ENCODE data around the gene COP1. TPM values are rescaled to one million over a fixed set of nuclear protein-coding genes. Genes with fewer than 3 reads are reported as not detected.
"Not testable (repeated sequence)": the region's sequence is repeated elsewhere in the genome, so short reads cannot be mapped to it uniquely, and the experiment has no call there.

Gene COP1
- total RNA-seq, 1 donor from 2014 or later = 67.4 TPM

DNA sequence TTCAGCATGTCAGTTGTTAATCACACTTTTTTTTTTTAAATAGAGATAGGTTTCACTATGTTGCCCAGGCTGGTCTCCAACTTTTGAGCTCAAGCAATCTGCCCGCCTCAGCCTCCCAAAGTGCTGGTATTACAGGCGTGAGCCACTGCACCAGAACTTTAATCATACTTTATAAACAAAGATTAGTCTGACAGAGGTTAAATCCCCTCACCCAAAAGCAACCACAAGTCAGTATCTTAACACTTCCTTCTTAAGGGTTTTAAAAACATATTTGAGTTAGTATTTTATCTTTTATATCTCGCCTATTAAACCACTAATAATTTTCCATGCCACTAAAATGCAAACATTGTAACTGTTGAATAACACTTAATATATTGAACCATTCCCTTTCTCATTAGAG lies 70.2 kb downstream of the COP1 start:
- DNase-seq (ENCODE audit: extremely low read depth, low read depth, low spot score) = no peak

DNA sequence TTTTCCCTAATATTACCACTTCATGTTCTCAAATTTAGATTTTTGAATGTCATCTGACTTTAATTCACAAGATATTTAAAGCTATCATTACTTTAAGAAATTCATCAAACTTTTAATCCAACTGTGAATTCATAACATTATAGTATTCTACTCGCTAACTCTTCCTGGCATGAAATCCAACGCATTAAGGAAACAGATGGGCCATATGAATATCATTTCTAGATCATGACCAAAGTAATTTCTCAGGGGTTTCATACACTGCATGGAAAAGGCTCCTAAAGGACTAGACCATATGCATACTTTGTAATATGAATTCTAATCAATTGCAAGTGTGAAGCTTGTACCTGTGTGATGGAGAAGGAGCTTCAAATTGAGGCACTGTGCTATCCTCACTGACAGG lies 72.4 kb downstream of the COP1 start:
- DNase-seq (ENCODE audit: extremely low read depth, low read depth, low spot score) = no peak

DNA sequence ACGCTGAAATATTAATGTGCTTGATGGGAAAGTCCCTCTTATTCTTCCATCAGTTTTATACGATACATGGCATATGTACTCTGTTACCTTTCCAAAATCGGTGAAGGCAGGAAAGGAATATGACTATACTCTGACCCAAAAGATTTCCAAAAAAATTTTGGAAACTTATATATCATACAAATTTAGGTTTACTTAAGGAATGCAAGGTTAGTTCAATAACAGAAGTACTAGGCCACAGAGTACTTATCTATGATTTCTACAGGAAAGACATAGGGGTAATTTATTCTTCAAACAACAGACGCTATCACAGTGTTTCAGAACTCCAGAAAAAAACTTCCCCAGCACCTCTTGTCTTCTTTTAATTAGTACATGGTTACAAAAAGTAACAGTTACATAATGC lies 84.8 kb downstream of the COP1 start:
- no peak for DNase-seq (ENCODE audit: extremely low read depth, low read depth, low spot score)

DNA sequence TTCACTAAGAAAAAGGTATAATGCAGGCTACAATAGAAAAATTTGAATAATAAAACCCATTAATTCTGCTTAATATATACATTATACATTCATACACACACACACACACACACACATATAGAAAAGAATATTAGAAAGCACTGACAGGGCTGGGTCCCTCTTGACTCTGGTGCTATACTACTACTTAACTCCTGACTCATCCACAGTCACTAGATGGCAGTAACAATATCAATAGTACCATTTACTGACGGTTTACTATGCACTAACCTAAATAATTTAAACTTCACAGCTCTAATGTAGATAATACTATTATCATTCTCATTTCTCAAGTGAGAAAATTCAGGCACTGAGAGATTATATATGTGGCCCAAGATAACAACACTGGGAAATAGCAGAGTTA lies 87.5 kb downstream of the COP1 start:
- no peak for DNase-seq (ENCODE audit: extremely low read depth, low read depth, low spot score)

DNA sequence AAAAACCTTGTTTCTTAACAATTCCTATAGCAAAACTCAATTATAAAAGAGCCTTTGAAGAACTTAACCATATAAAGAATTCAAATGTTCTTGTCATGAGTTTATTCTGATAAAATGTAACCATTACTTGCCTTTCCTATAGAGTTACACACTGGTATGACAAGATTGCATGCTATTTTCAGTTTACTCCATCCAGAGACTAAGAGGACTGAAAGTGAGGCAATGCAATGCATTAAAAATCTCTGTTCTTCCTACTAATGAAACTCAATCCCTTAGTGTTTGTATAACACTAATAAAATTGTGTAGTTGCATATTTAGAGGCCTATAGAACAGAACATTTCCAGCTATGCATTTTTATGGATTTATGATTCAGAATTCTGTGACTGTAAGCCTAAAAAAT lies 88.1 kb downstream of the COP1 start:
- no peak for DNase-seq (ENCODE audit: extremely low read depth, low read depth, low spot score)

DNA sequence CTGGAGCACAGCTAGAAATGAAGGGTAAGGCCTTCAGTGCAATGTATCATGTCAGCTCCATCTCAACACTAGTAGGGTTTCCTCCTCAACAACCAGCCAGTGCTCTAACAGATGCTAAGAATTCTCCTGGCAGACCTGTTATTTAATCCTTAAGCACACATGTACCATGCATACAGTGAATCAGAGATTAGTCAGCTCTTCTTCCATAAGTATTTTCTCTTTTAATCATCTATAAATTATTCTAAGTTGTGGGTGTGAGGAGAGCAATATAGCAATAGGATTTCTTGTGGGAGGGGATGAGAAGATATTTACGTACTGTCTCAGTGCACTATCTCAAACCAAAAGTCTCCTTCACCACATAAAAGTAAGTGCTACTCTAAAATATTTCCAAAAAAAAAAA lies 95.3 kb downstream of the COP1 start:
- DNase-seq (ENCODE audit: extremely low read depth, low read depth, low spot score) = no peak

DNA sequence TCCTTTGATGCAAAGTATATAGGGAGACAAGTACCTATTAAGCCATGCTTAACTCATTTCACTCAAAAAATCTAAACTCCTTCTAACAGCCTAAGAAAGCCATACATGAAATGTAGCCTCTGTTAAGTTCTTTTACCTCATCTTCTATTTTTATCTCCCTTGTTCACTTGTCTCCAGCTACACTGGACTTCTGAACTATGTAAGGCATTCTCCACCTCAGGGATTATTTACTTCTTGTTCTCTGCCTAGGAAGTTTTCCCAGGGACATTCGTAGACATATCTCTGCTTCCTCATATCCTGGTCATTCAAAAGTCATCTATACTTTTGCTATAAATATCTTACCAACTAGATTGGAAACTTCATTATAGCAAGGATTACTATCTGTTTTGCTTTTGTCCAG lies 96.9 kb downstream of the COP1 start:
- no peak for DNase-seq (ENCODE audit: extremely low read depth, low read depth, low spot score)

DNA sequence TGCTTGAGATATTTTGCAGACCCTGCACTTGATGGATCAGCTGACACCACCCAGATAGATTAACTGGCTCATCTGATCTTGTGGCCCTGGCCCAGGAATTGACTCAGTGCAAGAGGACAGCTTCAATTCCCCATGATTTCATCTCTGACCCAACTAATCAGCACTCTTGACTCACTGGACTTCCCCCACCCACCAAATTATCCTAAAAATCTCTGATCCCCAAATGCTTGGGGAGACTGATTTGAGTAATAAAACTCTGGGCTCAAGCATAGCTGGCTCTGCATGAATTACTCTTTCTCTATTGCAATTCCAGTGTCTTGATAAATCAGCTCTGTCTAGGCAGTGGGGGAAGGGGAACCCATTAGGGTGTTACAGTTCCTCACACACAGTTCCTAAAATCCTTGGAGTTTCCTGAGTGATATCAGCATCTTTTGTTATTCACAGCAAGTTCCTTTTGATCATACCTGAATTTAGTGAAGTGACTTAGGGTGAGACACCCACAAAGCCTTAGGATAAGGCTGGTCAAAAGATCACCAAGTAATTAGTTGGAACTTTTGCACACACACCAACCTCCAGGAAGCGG lies 104.2 kb downstream of the COP1 start:
- DNase-seq (ENCODE audit: extremely low read depth, low read depth, low spot score) = no peak

DNA sequence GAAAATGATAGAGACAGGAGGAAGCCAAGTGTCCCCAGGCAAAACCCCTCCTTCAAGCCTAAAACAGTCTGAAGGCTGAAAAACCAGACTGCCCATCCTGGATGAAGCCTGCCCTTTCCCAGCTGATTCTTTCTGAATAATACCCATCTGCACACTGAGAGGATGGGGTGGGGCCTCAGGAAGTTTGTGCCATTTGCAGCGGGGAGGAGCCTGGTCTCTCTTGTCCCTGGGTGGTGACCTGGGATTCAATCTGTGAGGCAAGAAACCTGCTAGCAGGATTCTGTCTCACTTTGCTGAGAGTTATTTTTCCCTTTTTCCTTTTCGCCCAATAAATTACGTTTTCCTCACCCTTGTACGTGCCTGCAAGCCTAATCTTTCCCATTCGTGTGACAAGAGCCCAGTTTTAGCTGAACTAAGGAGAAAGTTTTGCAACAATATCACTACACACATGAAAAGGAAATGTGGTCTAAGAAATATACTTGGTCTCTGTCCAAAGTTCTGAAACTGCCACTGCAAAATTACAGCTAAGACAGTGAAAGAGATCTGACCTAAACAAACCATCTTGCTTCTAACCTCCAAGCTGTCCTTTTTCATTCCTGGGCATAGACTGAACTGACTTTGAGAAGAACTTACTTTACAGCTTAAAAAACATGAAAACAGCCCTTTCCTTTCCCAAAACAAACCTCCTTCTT lies 105.0 kb downstream of the COP1 start:
- DNase-seq (ENCODE audit: extremely low read depth, low read depth, low spot score) = no peak

DNA sequence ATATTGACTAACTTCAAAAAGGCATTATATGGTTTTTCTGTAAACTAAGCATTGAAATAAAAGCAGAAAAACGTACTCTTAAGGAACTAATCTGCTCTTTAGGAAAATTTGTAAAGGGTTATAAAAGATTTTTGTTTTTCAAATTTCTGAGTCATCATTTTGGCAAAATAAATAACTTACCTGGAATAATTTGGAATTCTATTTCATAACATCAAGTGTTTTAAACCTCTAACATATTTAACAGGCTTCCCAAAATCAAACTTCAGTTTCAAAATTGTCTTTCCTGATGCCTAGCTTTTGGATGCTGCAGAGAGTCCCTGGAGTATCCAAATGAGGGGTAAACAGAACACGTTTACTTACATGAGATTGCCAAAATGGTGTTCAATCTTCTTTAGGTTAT lies 108.5 kb downstream of the COP1 start:
- DNase-seq (ENCODE audit: extremely low read depth, low read depth, low spot score) = no peak

DNA sequence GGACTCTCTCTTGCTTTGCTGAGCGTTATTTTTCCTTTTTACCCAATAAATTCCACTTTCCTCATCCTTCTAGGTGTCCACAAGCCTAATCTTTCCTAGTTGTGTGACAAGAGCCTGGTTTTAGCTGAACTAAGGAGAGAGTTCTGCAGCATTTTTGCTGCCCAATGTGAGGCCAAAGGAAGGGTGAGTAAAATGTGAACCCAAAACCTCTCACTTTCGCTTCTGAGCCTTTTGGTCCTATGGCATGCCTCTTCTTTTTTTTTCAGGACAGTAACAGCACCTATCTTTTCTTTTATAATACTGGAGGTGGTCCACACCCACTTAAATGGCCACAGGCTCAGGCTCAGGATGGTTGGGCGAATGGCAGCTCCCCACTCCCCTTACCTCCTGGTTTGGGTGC lies 111.1 kb downstream of the COP1 start:
- DNase-seq (ENCODE audit: extremely low read depth, low read depth, low spot score) = no peak

DNA sequence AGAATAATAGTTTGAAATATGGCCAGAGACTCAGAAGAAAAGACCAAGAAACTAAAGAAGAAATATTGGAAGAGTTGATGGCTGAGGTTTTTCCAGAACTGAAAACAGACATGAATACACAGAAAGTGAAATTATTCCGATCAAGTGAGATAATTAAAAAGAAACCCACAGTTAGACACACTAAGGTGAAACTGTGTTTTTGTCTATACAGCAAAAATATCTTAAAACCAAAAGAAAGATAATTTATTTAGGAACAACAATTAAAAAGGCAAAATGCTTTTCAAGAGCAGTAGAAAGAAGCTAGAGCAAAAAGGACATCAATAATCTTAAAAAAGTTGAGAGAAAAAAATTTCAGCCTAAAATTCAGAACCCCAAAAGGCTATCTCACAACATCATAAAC lies 116.3 kb downstream of the COP1 start:
- no peak for DNase-seq (ENCODE audit: extremely low read depth, low read depth, low spot score)

DNA sequence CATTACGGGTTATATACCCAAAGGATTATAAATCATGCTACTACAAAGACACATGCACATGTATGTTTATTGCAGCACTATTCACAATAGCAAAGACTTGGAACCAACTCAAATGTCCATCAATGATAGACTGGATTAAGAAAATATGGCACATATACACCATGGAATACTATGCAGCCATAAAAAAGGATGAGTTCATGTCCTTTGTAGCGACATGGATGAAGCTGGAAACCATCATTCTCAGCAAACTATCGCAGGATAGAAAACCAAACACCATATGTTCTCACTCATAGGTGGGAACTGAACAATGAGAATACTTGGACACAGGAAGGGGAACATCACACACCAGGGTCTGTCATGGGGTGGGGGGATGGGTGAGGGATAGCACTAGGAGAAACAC lies 119.3 kb downstream of the COP1 start:
- DNase-seq (ENCODE audit: extremely low read depth, low read depth, low spot score) = not testable (repeated sequence)

DNA sequence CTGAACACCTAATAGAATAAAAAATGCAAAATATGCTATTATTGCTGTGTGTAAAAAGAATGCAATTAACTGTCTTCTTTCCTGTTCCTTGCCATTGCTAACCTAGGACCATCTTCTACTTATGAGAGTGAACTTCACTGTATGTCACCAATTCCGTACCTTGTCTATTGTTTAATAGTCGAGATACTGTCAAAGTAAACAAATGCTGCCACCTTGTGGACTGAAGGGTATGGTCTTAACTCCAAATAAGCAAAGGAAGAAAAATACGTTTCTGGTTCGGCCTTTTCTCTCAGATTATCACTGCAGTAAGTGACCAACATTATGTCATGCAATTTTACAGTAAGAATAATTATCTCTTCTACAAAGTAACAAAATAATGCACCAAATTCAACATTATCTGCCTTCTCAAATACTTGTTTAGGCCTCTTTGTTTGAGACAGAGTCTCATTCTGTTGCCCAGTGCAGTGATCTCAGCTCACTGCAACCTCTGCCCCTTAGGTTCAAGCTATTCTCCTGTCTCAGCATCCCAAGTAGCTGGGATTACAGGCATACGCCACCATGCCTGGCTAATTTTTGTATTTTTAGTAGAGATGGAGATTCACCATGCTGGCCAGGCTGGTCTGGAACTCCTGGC lies 133.4 kb downstream of the COP1 start:
- DNase-seq (ENCODE audit: extremely low read depth, low read depth, low spot score) = peak; percentile 66

DNA sequence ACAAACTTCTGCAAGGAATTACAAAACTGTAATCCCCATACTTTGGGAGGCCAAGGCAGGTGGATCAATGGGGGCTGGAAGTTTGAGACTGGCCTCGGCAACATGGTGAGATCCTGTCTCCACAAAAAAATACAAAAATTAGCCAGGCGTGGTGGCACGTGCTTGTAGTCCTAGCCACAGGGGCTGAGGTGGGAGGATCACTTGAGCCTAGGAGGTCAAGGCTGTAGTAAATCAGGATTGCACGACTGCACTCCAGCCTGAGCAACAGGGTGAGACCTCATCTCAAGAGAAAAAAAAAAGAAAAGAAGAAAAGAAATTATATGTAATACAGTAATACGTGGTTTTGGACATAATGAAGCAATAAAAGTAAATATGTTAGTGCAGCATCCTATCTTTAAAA lies 138.2 kb downstream of the COP1 start:
- no peak for DNase-seq (ENCODE audit: extremely low read depth, low read depth, low spot score)

DNA sequence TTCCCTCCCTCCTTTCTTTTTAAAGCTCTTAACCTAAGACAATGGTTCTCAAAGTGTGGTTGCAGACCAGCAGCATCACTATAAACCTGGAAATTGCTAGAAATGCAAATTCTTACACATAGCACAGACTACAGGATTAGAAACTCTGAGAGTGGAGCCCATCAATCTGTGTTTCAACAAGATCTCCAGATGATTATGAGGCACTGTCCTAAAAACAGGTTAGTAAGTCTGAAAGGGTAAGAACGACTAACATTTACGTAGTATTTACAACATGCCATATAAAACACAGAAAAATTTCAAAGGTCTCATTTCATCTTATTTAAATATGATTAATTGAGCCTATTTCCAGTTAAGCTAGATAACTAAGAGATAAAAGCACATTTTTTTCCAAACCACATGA lies 138.8 kb downstream of the COP1 start:
- DNase-seq (ENCODE audit: extremely low read depth, low read depth, low spot score) = no peak

DNA sequence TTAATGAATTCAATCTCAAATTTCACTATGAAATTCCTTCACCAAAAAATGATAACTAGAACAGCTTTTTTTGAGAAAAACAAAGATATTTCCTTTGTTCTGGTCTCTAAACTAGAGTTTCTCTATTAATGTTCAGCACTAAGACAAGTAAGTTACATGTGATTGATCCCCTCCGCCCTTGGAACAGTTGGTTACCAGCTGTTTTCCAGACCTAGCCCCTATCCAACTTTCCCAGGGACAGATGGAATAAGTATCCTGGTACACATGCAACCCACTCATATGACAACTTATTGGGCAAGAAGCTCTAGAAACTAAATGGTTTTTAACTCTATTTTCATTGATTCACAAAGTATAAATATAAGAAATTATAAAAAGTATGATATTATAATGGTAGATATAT lies 140.4 kb downstream of the COP1 start:
- no peak for DNase-seq (ENCODE audit: extremely low read depth, low read depth, low spot score)

DNA sequence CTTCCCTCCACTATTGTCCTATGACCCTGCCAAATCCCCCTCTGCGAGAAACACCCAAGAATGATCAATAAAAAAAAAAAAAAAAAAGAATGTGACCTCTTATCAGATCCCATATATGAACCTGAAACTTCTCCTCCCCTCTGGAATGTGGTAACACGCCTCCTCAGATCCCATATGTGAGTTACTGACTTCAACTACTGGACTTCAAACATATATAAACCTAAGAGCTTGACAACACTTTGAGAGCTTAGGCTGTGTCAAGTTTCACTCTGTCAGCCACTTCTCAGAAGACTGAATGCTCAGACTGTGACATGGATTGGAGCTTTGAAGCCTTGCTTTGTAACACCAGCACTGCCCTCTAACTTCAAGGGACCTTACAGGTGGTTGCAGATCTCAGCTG lies 148.4 kb downstream of the COP1 start:
- DNase-seq (ENCODE audit: extremely low read depth, low read depth, low spot score) = no peak

DNA sequence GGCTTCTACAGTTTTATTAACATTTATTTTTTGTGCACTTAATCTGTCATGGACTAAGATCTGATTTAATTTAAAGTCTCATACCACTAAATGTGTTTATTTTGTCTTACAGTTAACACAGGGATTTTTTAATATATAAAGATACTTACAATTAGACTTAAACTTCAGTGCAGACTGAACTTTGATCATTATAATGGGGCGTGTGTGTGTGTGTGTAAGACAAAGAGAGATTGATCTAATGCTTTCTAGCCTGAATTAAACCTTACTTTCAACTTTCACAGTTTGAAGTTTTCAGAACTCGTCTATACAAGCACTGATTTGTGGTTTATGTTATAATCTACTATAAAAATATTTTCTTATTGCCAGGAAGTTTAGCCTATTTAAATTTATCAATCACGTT lies 150.8 kb downstream of the COP1 start:
- DNase-seq (ENCODE audit: extremely low read depth, low read depth, low spot score) = no peak

DNA sequence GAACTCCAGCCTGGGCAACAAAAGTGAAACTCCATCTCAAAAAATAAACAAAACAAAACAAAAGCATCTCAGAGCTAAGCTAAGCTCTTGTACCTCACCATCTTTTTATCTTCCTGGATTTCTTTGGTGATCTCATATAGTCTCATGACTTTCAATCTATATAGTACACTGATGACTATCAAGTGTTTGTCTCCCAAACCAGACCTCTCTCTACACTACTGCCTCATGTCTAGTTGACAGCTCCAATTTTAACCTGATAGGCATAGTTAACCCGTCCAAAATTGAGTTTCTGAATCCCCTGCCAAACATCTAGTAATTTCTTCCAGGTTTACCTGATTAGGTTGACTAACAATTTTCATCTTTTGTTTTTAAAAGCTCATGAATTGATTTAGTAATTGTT lies 151.7 kb downstream of the COP1 start:
- DNase-seq (ENCODE audit: extremely low read depth, low read depth, low spot score) = no peak

DNA sequence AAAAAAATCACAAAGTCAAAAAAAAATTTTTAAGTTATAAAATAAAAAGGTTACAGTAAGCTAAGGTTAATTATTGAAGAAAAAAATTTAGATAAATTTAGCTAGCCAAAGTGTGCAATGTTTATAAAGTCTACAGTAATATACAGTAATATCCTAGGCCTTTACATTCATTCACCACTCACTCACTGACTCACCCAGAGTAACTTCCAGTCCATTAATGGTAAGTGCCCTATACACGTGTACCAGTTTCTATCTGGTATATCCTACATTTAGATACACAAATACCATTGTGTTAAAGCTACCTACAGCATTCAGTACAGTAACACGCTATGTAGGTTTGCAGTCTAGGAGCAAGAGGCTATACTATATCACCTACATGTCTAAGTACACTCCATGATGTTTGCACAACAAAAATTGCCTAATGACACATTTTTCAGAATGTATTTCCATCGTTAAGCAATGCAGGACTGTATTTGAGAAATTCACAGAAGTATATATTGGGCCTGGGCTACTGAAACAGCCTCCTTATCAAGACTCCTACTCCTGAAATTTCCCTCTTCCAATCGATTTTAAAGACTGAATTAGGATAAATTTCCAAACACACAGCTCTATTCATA lies 155.1 kb downstream of the COP1 start:
- DNase-seq (ENCODE audit: extremely low read depth, low read depth, low spot score) = no peak

DNA sequence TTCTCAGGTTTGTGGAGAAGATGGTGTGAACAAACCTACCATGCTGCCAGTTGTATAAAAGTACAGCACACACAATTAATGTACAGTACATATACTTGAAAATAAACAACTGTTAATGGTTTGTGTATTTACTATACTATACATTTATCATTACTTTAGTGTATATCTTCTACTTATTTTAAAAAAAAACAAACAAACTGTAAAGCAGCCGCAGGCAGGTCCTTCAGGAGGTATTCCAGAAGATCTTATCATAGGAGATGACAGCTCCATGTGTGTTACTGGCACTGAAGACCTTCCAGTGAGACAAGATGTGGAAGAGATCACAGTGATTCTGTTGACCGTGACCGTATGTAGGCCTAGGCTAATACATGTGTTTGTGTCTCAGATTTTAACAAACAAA lies 155.7 kb downstream of the COP1 start:
- DNase-seq (ENCODE audit: extremely low read depth, low read depth, low spot score) = no peak
